ENCODE data around the gene CA5A. TPM values are rescaled to one million over a fixed set of nuclear protein-coding genes. Genes with fewer than 3 reads are reported as not detected.

The CA5A gene
- polyA plus RNA-seq, 6 donors from 2014 or later = not detected

Other genes with a start within 250 kb of the CA5A start
- 10 to 100 TPM; 15.9 to 25.5 (median 20.0) TPM for gene KLHDC4, start 170.5 kb downstream of the CA5A start, polyA plus RNA-seq (ENCODE audit: low read depth in 6 of 6)
- 1 to 10 TPM in 4 of 6 donors, under 1 TPM in 2; 0.56 to 2.2 (median 1.7) TPM for gene SLC7A5, start 67.0 kb downstream of the CA5A start, polyA plus RNA-seq (ENCODE audit: low read depth in 6 of 6)
- gene BANP, start 14.9 kb upstream of the CA5A start, polyA plus RNA-seq (ENCODE audit: low read depth in 6 of 6) = 10 to 100 TPM; 24.3 to 40.1 (median 28.5) TPM

Data from naive B cell (primary cell).